HCT116 (cell line): ENCODE measurements around the gene RPL37A. TPM values are rescaled to one million over a fixed set of nuclear protein-coding genes. Genes with fewer than 3 reads are reported as not detected.

Experiments
- ATAC-seq: fragments of 200-7000 bp; cut with Tn5 transposase; 2 replicates; pipeline ENCODE4 v1.9.1; 2020; ENCODE audit warnings: mild to moderate bottlenecking, moderate library complexity
- BruUV-seq: library from RNA; stranded (reverse); fragments of 400-500 nt; replicated peaks from 2 replicates; lab custom pipeline; 2021; lab: Mats Ljungman, UMichigan
- CTCF ChIA-PET: fragments of 300-600 bp; sonication (Branson Sonifier 250); formaldehyde crosslinking; loops from one replicate; lab custom pipeline; 2021; ENCODE audit warnings: antibody characterized with exemption; lab: Charles Lee
- POLR2A ChIA-PET: fragments of 300-600, 350-600 bp; sonication (Branson Sonifier 250); formaldehyde crosslinking; loops from one replicate; lab custom pipeline; 2021; ENCODE audit warnings: antibody characterized with exemption; lab: Charles Lee
- RAD21 ChIA-PET, 2 experiments: fragments of 300-600 bp; sonication (Branson Sonifier 250); formaldehyde crosslinking; loops; one replicate each; lab custom pipeline; 2023; ENCODE audit warnings: low total read pairs in 2 of 2; ENCODE audit not compliant: uncharacterized antibody in 2 of 2, unreplicated experiment in 2 of 2, low non-redundant PET in 1 of 2; lab: Charles Lee
- DNase-seq: peaks from one replicate; pipeline ENCODE4 v3.0.0-alpha.2; 2010; ENCODE audit warnings: low read depth, low spot score
- H2AFZ ChIP-seq: fragments of 200-600 bp; shearing (Covaris generic), sonication (generic); 2 replicates; pipeline ENCODE4 v1.6.1; 2017; ENCODE audit warnings: low read depth, mixed run types, mixed read lengths, antibody characterized with exemption, low read length; ENCODE audit not compliant: poor library complexity, severe bottlenecking
- H3K27ac ChIP-seq: 2 replicates; pipeline ENCODE4 v1.5.1; 2012; ENCODE audit warnings: low read depth, low read length
- H3K27me3 ChIP-seq: fragments of 200-600 bp; sonication (generic); 2 replicates; pipeline ENCODE4 v1.6.1; 2016; ENCODE audit warnings: mixed run types, low read length, mixed read lengths; ENCODE audit not compliant: insufficient read depth
- H3K36me3 ChIP-seq, 2 experiments: fragments of 200-500 bp in 1 of 2; fragments of 200-600 bp in 1 of 2; sonication (Bioruptor generic) in 1 of 2; sonication (generic) in 1 of 2; 2 replicates each; pipeline versions ENCODE4 v1.5.1 to v1.6.1; 2014 to 2016; ENCODE audit warnings: low read length in 2 of 2, inconsistent platforms in 1 of 2, mixed read lengths in 1 of 2, mixed run types in 1 of 2; ENCODE audit not compliant: insufficient read depth in 2 of 2, control insufficient read depth in 1 of 2
- H3K4me1 ChIP-seq, 2 experiments: fragments of 200-600 bp in 1 of 2; sonication (generic) in 1 of 2; 2 replicates each; pipeline versions ENCODE4 v1.5.1 to v1.6.1; 2012 to 2017; ENCODE audit warnings: low read length in 2 of 2, inconsistent platforms in 1 of 2, mild to moderate bottlenecking in 1 of 2, mixed read lengths in 1 of 2, mixed run types in 1 of 2, moderate library complexity in 1 of 2; ENCODE audit not compliant: insufficient read depth in 2 of 2, control insufficient read depth in 1 of 2
- H3K4me2 ChIP-seq: fragments of 200-600 bp; sonication (generic); 2 replicates; pipeline ENCODE4 v1.6.1; 2017; ENCODE audit warnings: mixed run types, low read length, mixed read lengths
- H3K4me3 ChIP-seq, 2 experiments: fragments of 200-600 bp in 1 of 2; sonication (generic) in 1 of 2; replicated peaks in 1 of 2; 2 replicates each; pipeline ENCODE4 v1.5.1; 2011 to 2016; ENCODE audit warnings: low read length in 2 of 2, control low read depth in 1 of 2, low read depth in 1 of 2, mild to moderate bottlenecking in 1 of 2, mixed read lengths in 1 of 2, mixed run types in 1 of 2
- H3K79me2 ChIP-seq: fragments of 200-600 bp; sonication (generic); 2 replicates; pipeline ENCODE4 v1.6.1; 2017; ENCODE audit warnings: mild to moderate bottlenecking, mixed run types, low read length, moderate library complexity, mixed read lengths; ENCODE audit not compliant: insufficient read depth
- H3K9ac ChIP-seq: fragments of 200-600 bp; sonication (generic); 2 replicates; pipeline ENCODE4 v1.6.1; 2016; ENCODE audit warnings: low read length, mixed read lengths
- H3K9me2 ChIP-seq: fragments of 200-600 bp; sonication (generic), shearing (Covaris generic); 2 replicates; pipeline ENCODE4 v1.6.1; 2017; ENCODE audit warnings: mixed run types, mild to moderate bottlenecking, moderate library complexity; ENCODE audit not compliant: insufficient read depth
- H3K9me3 ChIP-seq, 2 experiments: fragments of 200-500 bp in 1 of 2; fragments of 200-600 bp in 1 of 2; sonication (Bioruptor generic) in 1 of 2; sonication (generic) in 1 of 2; 2 replicates each; pipeline ENCODE4 v1.6.1; 2014 to 2017; ENCODE audit warnings: low read length in 2 of 2, mixed read lengths in 2 of 2, inconsistent platforms in 1 of 2, low read depth in 1 of 2, mild to moderate bottlenecking in 1 of 2, mixed run types in 1 of 2, moderate library complexity in 1 of 2; ENCODE audit not compliant: control insufficient read depth in 1 of 2, insufficient read depth in 1 of 2
- H4K20me1 ChIP-seq: fragments of 200-600 bp; sonication (generic), shearing (Covaris generic); 2 replicates; pipeline ENCODE4 v1.6.1; 2017; ENCODE audit warnings: mixed run types, mild to moderate bottlenecking, moderate library complexity; ENCODE audit not compliant: insufficient read depth
- CEBPB ChIP-seq: IDR thresholded peaks from 2 replicates; pipeline ENCODE4 v1.6.1; 2012; ENCODE audit warnings: low read depth
- EGR1 ChIP-seq: IDR thresholded peaks from 2 replicates; pipeline ENCODE4 v1.6.1; 2012; ENCODE audit warnings: low read depth
- ELF1 ChIP-seq: IDR thresholded peaks from 2 replicates; pipeline ENCODE4 v1.6.1; 2012; ENCODE audit warnings: low read depth, borderline replicate concordance
- EZH2 ChIP-seq: fragments of 200-600 bp; sonication (generic); IDR thresholded peaks from 2 replicates; pipeline ENCODE4 v1.6.1; 2017; ENCODE audit warnings: antibody characterized with exemption, mixed run types
- FOSL1 ChIP-seq: IDR thresholded peaks from 2 replicates; pipeline ENCODE4 v1.6.1; 2012; ENCODE audit warnings: low read depth
- POLR2A ChIP-seq: IDR thresholded peaks from 2 replicates; pipeline ENCODE4 v1.7.0; 2011; ENCODE audit warnings: borderline replicate concordance; ENCODE audit not compliant: insufficient read depth, insufficient read length; ENCODE audit errors: extremely low read depth
- SIN3A ChIP-seq: IDR thresholded peaks from 2 replicates; pipeline ENCODE4 v1.6.1; 2012; ENCODE audit warnings: low read depth
- SP1 ChIP-seq: IDR thresholded peaks from 2 replicates; pipeline ENCODE4 v1.6.1; 2012; ENCODE audit warnings: low read depth
- SRF ChIP-seq: IDR thresholded peaks from 2 replicates; pipeline ENCODE4 v1.6.1; 2012; ENCODE audit warnings: low read depth
- TCF7L2 ChIP-seq: IDR thresholded peaks from 2 replicates; pipeline ENCODE4 v1.7.0; 2011; ENCODE audit warnings: borderline replicate concordance, inconsistent platforms; ENCODE audit not compliant: insufficient read depth, insufficient read length; ENCODE audit errors: extremely low read depth
- intact Hi-C: fragments of 100-400 bp; cut with micrococcal nuclease; formaldehyde crosslinking; loops from 2 replicates; pipeline ENCODE4 v1.10.0; 2022
- total RNA-seq: library from RNA; stranded (reverse); gene quantifications from one replicate; pipeline ENCODE4 v1.2.1, GENCODE V29; 2021; ENCODE audit not compliant: unreplicated experiment
- TF ChIP-seq, protein P1 (sequence below): IDR thresholded peaks from 2 replicates; pipeline ENCODE4 v1.6.1; 2011; ENCODE audit warnings: mild to moderate bottlenecking, low read length, moderate library complexity; ENCODE audit not compliant: insufficient replicate concordance; ENCODE audit errors: extremely low read depth
- TF ChIP-seq, protein P2 (sequence below): IDR thresholded peaks from 2 replicates; pipeline ENCODE4 v1.6.1; 2012; ENCODE audit warnings: low read depth

RPL37A gene
- total RNA-seq, 1 experiment from 2014 or later = 3,018 TPM

DNA sequence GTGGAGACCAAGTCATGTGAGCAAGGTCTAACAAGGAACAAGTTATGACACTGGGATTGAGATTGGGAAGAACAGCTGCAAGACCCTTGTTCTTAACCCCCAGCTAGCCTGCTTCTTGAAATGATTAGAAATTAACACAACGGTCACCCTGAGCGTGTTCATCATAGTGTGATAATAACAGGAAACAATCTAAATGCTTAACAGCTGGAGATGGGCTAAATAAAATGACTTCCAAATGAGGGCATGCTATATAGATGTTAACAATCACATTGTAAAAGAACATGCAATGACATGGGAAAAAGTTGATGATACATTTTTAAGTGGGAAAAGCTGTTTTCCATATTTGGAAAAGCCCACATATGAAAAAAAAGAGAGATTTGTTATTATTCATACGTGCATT lies 47.6 kb downstream of the RPL37A start:
- ChIA-PET POLR2A (no interaction called here), CTCF (no interaction called here), RAD21 (no interaction called here)
- no peaks in the 10 kb centered on the region for H4K20me1 ChIP-seq
- no peak overlapping the region for H3K9ac ChIP-seq
- no peak for ATAC-seq
- H3K27me3 ChIP-seq = no peaks in the 10 kb centered on the region
- H3K36me3 ChIP-seq = no peaks in the 10 kb centered on the region
- H3K79me2 ChIP-seq = no peaks in the 10 kb centered on the region
- DNase-seq = no peak
- TF ChIP-seq EZH2 (no peak), SIN3A (no peak), EGR1 (no peak), POLR2A (no peak), SP1 (no peak), CEBPB (no peak), SRF (no peak), TCF7L2 (no peak), FOSL1 (no peak), ELF1 (no peak)
- TF ChIP-seq, protein P1, sequence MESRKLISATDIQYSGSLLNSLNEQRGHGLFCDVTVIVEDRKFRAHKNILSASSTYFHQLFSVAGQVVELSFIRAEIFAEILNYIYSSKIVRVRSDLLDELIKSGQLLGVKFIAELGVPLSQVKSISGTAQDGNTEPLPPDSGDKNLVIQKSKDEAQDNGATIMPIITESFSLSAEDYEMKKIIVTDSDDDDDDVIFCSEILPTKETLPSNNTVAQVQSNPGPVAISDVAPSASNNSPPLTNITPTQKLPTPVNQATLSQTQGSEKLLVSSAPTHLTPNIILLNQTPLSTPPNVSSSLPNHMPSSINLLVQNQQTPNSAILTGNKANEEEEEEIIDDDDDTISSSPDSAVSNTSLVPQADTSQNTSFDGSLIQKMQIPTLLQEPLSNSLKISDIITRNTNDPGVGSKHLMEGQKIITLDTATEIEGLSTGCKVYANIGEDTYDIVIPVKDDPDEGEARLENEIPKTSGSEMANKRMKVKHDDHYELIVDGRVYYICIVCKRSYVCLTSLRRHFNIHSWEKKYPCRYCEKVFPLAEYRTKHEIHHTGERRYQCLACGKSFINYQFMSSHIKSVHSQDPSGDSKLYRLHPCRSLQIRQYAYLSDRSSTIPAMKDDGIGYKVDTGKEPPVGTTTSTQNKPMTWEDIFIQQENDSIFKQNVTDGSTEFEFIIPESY = no peak
- TF ChIP-seq, protein P2, sequence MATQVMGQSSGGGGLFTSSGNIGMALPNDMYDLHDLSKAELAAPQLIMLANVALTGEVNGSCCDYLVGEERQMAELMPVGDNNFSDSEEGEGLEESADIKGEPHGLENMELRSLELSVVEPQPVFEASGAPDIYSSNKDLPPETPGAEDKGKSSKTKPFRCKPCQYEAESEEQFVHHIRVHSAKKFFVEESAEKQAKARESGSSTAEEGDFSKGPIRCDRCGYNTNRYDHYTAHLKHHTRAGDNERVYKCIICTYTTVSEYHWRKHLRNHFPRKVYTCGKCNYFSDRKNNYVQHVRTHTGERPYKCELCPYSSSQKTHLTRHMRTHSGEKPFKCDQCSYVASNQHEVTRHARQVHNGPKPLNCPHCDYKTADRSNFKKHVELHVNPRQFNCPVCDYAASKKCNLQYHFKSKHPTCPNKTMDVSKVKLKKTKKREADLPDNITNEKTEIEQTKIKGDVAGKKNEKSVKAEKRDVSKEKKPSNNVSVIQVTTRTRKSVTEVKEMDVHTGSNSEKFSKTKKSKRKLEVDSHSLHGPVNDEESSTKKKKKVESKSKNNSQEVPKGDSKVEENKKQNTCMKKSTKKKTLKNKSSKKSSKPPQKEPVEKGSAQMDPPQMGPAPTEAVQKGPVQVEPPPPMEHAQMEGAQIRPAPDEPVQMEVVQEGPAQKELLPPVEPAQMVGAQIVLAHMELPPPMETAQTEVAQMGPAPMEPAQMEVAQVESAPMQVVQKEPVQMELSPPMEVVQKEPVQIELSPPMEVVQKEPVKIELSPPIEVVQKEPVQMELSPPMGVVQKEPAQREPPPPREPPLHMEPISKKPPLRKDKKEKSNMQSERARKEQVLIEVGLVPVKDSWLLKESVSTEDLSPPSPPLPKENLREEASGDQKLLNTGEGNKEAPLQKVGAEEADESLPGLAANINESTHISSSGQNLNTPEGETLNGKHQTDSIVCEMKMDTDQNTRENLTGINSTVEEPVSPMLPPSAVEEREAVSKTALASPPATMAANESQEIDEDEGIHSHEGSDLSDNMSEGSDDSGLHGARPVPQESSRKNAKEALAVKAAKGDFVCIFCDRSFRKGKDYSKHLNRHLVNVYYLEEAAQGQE = no peak
- no peak overlapping the region for H3K4me3 ChIP-seq
- intact Hi-C loops = no loop called here
- H3K4me1 ChIP-seq = peaks cover 0 to under 1% of the 10 kb centered on the region in 2 experiments; a peak in 1 of 4 replicates
- H3K9me3 ChIP-seq = no peaks in the 10 kb centered on the region
- H3K4me2 ChIP-seq = no peak overlapping the region
- no peak overlapping the region for H2AFZ ChIP-seq
- no peak overlapping the region for H3K27ac ChIP-seq
- no TSS peak for BruUV-seq
- H3K9me2 ChIP-seq = no peaks in the 10 kb centered on the region
